ENCODE measurements around the gene PTTG1IP. TPM values are rescaled to one million over a fixed set of nuclear protein-coding genes. Genes with fewer than 3 reads are reported as not detected.

The PTTG1IP gene
- total and polyA plus RNA-seq, 2 donors (not counting 1 experiment from before 2014, with no cell fraction given): 229 to 240 TPM

- no peak for DNase-seq (ENCODE audit: low read depth in 2 of 2)
- Histone ChIP-seq H2AFZ (ENCODE audit: low read length) (no peak overlapping the region), H3K79me2 (ENCODE audit: control insufficient read depth, insufficient read depth, low read length) (no peaks in the 10 kb centered on the region), H3K4me3 (replicated peaks in 1 of 4; ENCODE audit: control extremely low read depth in 1 of 4, insufficient read depth in 1 of 4, low read depth in 3 of 4, low read length in 4 of 4) (no peak overlapping the region), H3K36me3 (ENCODE audit: control insufficient read depth, insufficient read depth, low read length) (no peaks in the 10 kb centered on the region), H3K9ac (ENCODE audit: insufficient read depth, low read length) (no peak overlapping the region), H3K4me2 (ENCODE audit: extremely low read depth, insufficient read depth, low read length) (no peak overlapping the region), H3K27me3 (ENCODE audit: control insufficient read depth, insufficient read depth, low read length) (peaks cover 2% of the 10 kb centered on the region), H3K27ac (ENCODE audit: insufficient read depth, low read length) (no peak overlapping the region), H4K20me1 (ENCODE audit: control insufficient read depth, extremely low read depth, insufficient read depth, low read length) (no peaks in the 10 kb centered on the region), H3K9me3 (ENCODE audit: control insufficient read depth, insufficient read depth, low read depth, low read length) (no peaks in the 10 kb centered on the region), H3K4me1 (ENCODE audit: control insufficient read depth, extremely low read depth, insufficient read depth, low read length) (no peaks in the 10 kb centered on the region)
- TF ChIP-seq EZH2 (IDR thresholded peaks at IDR 0.05; ENCODE audit: low read length, missing control alignments) (no peak), CTCF (conservative IDR thresholded peaks at IDR 0.05 in 1 of 2, IDR thresholded peaks at IDR 0.05 in 1 of 2; ENCODE audit: low read depth in 1 of 2, low read length in 2 of 2) (no peak)
Measured at GRCh38 chr21:44823179-44823660, 50.3 kb downstream of the PTTG1IP start.

GRCh38 chr21:44822484-44823178 lies 50.9 kb downstream of the PTTG1IP start:
- no peak overlapping the region for H3K4me3 ChIP-seq (replicated peaks in 1 of 4; ENCODE audit: control extremely low read depth in 1 of 4, insufficient read depth in 1 of 4, low read depth in 3 of 4, low read length in 4 of 4)
- TF ChIP-seq CTCF (conservative IDR thresholded peaks at IDR 0.05 in 1 of 2, IDR thresholded peaks at IDR 0.05 in 1 of 2; ENCODE audit: low read depth in 1 of 2, low read length in 2 of 2): no peak
- TF ChIP-seq EZH2 (IDR thresholded peaks at IDR 0.05; ENCODE audit: low read length, missing control alignments): no peak

GRCh38 chr21:44820851-44821250 lies 52.6 kb downstream of the PTTG1IP start:
- Histone ChIP-seq H3K79me2 (ENCODE audit: control insufficient read depth, insufficient read depth, low read length) (peaks cover 13% of the 10 kb centered on the region), H4K20me1 (ENCODE audit: control insufficient read depth, extremely low read depth, insufficient read depth, low read length) (no peaks in the 10 kb centered on the region), H3K4me1 (ENCODE audit: control insufficient read depth, extremely low read depth, insufficient read depth, low read length) (peaks cover 3% of the 10 kb centered on the region), H3K9ac (ENCODE audit: insufficient read depth, low read length) (no peak overlapping the region), H3K36me3 (ENCODE audit: control insufficient read depth, insufficient read depth, low read length) (no peaks in the 10 kb centered on the region), H3K4me3 (replicated peaks in 1 of 4; ENCODE audit: control extremely low read depth in 1 of 4, insufficient read depth in 1 of 4, low read depth in 3 of 4, low read length in 4 of 4) (no peak overlapping the region), H2AFZ (ENCODE audit: low read length) (no peak overlapping the region), H3K27ac (ENCODE audit: insufficient read depth, low read length) (no peak overlapping the region), H3K9me3 (ENCODE audit: control insufficient read depth, insufficient read depth, low read depth, low read length) (no peaks in the 10 kb centered on the region), H3K27me3 (ENCODE audit: control insufficient read depth, insufficient read depth, low read length) (no peaks in the 10 kb centered on the region), H3K4me2 (ENCODE audit: extremely low read depth, insufficient read depth, low read length) (no peak overlapping the region)
- TF ChIP-seq EZH2 (IDR thresholded peaks at IDR 0.05; ENCODE audit: low read length, missing control alignments) (no peak), CTCF (conservative IDR thresholded peaks at IDR 0.05 in 1 of 2, IDR thresholded peaks at IDR 0.05 in 1 of 2; ENCODE audit: low read depth in 1 of 2, low read length in 2 of 2) (no peak)
- peak; percentile 23 to 25 for DNase-seq (ENCODE audit: low read depth in 2 of 2)

More at GRCh38 chr21:44822484-44823178, 50.9 kb downstream of the PTTG1IP start:
- Histone ChIP-seq H3K4me2 (ENCODE audit: extremely low read depth, insufficient read depth, low read length) (no peak overlapping the region), H3K9me3 (ENCODE audit: control insufficient read depth, insufficient read depth, low read depth, low read length) (no peaks in the 10 kb centered on the region), H3K36me3 (ENCODE audit: control insufficient read depth, insufficient read depth, low read length) (no peaks in the 10 kb centered on the region), H2AFZ (ENCODE audit: low read length) (no peak overlapping the region), H4K20me1 (ENCODE audit: control insufficient read depth, extremely low read depth, insufficient read depth, low read length) (no peaks in the 10 kb centered on the region), H3K4me1 (ENCODE audit: control insufficient read depth, extremely low read depth, insufficient read depth, low read length) (no peaks in the 10 kb centered on the region), H3K27ac (ENCODE audit: insufficient read depth, low read length) (no peak overlapping the region), H3K79me2 (ENCODE audit: control insufficient read depth, insufficient read depth, low read length) (no peaks in the 10 kb centered on the region), H3K9ac (ENCODE audit: insufficient read depth, low read length) (no peak overlapping the region), H3K27me3 (ENCODE audit: control insufficient read depth, insufficient read depth, low read length) (peaks cover 2% of the 10 kb centered on the region)
- no peak for DNase-seq (ENCODE audit: low read depth in 2 of 2)
